Measurements from ENCODE around the gene SPATS2. TPM values are rescaled to one million over a fixed set of nuclear protein-coding genes. Genes with fewer than 3 reads are reported as not detected.

SPATS2 gene
- total and polyA plus RNA-seq, 10 of the 15 experiments (the other 5 are each of a cell fraction or from before 2014, with no cell fraction given), result 9.0 to 54.2 (median 27.5) TPM

DNA sequence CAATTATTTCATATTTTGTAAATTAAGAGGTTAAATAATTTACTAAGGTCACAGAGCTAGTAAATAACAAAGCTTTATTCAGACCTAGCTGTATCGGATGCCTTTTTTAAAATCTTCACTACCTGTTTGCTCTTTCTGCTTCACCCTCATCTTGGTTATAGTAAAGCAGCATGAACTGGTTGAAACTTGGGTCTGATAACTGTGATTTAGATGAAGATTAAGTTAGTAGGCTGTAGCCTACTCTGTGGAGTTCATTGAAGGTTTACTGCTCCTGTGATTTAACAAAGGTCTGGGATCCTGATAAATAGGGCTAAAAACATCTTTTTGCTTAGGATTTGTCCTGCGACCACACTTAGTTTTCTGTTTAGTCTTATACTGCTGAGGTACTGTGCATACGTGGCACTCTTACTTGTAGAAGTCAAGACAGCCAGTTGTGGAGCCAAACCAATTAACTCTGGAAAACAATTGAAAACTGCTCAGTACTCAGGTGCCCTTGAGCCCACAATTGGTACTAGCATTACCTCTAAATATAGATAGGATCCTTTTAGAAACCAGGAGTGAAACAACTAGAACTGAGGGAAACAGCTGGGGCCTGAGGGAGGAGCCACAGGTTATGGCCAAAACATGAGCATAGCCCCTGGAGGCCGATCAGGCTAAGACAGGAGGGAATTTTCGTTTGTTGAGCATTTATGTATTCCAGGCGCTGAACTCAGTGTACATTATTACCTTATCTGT, 2.3 kb downstream of the SPATS2 start (continued):
- TF ChIP-seq, protein P1, sequence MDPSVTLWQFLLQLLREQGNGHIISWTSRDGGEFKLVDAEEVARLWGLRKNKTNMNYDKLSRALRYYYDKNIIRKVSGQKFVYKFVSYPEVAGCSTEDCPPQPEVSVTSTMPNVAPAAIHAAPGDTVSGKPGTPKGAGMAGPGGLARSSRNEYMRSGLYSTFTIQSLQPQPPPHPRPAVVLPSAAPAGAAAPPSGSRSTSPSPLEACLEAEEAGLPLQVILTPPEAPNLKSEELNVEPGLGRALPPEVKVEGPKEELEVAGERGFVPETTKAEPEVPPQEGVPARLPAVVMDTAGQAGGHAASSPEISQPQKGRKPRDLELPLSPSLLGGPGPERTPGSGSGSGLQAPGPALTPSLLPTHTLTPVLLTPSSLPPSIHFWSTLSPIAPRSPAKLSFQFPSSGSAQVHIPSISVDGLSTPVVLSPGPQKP (IDR thresholded peaks at IDR 0.05; ENCODE audit: low read depth, low read length), result no peak
- TF ChIP-seq TCF12 (IDR thresholded peaks at IDR 0.05; ENCODE audit: low read depth, low read length), result peak; percentile 55; the same call in 1 of the 2 replicates
- TF ChIP-seq, protein P2, sequence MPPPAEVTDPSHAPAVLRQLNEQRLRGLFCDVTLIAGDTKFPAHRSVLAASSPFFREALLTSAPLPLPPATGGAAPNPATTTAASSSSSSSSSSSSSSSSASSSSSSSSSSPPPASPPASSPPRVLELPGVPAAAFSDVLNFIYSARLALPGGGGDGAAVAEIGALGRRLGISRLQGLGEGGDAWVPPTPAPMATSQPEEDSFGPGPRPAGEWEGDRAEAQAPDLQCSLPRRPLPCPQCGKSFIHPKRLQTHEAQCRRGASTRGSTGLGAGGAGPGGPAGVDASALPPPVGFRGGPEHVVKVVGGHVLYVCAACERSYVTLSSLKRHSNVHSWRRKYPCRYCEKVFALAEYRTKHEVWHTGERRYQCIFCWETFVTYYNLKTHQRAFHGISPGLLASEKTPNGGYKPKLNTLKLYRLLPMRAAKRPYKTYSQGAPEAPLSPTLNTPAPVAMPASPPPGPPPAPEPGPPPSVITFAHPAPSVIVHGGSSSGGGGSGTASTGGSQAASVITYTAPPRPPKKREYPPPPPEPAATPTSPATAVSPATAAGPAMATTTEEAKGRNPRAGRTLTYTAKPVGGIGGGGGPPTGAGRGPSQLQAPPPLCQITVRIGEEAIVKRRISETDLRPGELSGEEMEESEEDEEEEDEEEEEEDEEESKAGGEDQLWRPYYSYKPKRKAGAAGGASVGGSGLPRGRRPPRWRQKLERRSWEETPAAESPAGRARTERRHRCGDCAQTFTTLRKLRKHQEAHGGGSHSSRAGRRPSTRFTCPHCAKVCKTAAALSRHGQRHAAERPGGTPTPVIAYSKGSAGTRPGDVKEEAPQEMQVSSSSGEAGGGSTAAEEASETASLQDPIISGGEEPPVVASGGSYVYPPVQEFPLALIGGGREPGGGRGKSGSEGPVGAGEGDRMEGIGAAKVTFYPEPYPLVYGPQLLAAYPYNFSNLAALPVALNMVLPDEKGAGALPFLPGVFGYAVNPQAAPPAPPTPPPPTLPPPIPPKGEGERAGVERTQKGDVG (CRISPR knock-in tag; IDR thresholded peaks at IDR 0.05), result no peak
- TF ChIP-seq, protein P3, sequence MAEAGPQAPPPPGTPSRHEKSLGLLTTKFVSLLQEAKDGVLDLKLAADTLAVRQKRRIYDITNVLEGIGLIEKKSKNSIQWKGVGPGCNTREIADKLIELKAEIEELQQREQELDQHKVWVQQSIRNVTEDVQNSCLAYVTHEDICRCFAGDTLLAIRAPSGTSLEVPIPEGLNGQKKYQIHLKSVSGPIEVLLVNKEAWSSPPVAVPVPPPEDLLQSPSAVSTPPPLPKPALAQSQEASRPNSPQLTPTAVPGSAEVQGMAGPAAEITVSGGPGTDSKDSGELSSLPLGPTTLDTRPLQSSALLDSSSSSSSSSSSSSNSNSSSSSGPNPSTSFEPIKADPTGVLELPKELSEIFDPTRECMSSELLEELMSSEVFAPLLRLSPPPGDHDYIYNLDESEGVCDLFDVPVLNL (IDR thresholded peaks at IDR 0.05; ENCODE audit: low read depth, low read length), result no peak
- TF ChIP-seq, protein P4, sequence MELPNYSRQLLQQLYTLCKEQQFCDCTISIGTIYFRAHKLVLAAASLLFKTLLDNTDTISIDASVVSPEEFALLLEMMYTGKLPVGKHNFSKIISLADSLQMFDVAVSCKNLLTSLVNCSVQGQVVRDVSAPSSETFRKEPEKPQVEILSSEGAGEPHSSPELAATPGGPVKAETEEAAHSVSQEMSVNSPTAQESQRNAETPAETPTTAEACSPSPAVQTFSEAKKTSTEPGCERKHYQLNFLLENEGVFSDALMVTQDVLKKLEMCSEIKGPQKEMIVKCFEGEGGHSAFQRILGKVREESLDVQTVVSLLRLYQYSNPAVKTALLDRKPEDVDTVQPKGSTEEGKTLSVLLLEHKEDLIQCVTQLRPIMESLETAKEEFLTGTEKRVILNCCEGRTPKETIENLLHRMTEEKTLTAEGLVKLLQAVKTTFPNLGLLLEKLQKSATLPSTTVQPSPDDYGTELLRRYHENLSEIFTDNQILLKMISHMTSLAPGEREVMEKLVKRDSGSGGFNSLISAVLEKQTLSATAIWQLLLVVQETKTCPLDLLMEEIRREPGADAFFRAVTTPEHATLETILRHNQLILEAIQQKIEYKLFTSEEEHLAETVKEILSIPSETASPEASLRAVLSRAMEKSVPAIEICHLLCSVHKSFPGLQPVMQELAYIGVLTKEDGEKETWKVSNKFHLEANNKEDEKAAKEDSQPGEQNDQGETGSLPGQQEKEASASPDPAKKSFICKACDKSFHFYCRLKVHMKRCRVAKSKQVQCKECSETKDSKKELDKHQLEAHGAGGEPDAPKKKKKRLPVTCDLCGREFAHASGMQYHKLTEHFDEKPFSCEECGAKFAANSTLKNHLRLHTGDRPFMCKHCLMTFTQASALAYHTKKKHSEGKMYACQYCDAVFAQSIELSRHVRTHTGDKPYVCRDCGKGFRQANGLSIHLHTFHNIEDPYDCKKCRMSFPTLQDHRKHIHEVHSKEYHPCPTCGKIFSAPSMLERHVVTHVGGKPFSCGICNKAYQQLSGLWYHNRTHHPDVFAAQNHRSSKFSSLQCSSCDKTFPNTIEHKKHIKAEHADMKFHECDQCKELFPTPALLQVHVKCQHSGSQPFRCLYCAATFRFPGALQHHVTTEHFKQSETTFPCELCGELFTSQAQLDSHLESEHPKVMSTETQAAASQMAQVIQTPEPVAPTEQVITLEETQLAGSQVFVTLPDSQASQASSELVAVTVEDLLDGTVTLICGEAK (IDR thresholded peaks at IDR 0.05; ENCODE audit: borderline replicate concordance), result no peak
- peak; percentile 37; the same call in 1 of the 2 replicates for TF ChIP-seq NFIC (IDR thresholded peaks at IDR 0.05; ENCODE audit: low read depth, low read length)
- TF ChIP-seq RAD21 (IDR thresholded peaks at IDR 0.05; ENCODE audit: insufficient read depth, low read depth, low read length), result no peak
- TF ChIP-seq, protein P5, sequence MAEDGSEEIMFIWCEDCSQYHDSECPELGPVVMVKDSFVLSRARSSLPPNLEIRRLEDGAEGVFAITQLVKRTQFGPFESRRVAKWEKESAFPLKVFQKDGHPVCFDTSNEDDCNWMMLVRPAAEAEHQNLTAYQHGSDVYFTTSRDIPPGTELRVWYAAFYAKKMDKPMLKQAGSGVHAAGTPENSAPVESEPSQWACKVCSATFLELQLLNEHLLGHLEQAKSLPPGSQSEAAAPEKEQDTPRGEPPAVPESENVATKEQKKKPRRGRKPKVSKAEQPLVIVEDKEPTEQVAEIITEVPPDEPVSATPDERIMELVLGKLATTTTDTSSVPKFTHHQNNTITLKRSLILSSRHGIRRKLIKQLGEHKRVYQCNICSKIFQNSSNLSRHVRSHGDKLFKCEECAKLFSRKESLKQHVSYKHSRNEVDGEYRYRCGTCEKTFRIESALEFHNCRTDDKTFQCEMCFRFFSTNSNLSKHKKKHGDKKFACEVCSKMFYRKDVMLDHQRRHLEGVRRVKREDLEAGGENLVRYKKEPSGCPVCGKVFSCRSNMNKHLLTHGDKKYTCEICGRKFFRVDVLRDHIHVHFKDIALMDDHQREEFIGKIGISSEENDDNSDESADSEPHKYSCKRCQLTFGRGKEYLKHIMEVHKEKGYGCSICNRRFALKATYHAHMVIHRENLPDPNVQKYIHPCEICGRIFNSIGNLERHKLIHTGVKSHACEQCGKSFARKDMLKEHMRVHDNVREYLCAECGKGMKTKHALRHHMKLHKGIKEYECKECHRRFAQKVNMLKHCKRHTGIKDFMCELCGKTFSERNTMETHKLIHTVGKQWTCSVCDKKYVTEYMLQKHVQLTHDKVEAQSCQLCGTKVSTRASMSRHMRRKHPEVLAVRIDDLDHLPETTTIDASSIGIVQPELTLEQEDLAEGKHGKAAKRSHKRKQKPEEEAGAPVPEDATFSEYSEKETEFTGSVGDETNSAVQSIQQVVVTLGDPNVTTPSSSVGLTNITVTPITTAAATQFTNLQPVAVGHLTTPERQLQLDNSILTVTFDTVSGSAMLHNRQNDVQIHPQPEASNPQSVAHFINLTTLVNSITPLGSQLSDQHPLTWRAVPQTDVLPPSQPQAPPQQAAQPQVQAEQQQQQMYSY (CRISPR knock-in tag; IDR thresholded peaks at IDR 0.05), result no peak
- peak; percentile 25; the same call in 1 of the 2 replicates for TF ChIP-seq POLR2AphosphoS5 (IDR thresholded peaks at IDR 0.05; ENCODE audit: low read length)
- peak; percentile 28 for TF ChIP-seq SP1 (IDR thresholded peaks at IDR 0.05; ENCODE audit: low read depth, low read length)
- TF ChIP-seq, protein P6, sequence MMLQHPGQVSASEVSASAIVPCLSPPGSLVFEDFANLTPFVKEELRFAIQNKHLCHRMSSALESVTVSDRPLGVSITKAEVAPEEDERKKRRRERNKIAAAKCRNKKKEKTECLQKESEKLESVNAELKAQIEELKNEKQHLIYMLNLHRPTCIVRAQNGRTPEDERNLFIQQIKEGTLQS (IDR thresholded peaks at IDR 0.05; ENCODE audit: borderline replicate concordance, extremely low read depth, low read depth, low read length), result no peak
- TF ChIP-seq RELA (IDR thresholded peaks at IDR 0.05; ENCODE audit: borderline replicate concordance, partially characterized antibody), result no peak
